Glutamatergic neuron (in vitro differentiated cells): ENCODE results near the gene UST. TPM values are rescaled to one million over a fixed set of nuclear protein-coding genes. Genes with fewer than 3 reads are reported as not detected.

Experiments
- DNase-seq: peaks from one replicate; pipeline ENCODE4 v3.0.0; 2022
- H3K27ac Mint-ChIP-seq: one replicate; pipeline ENCODE4 v1.8.0; 2020; ENCODE audit warnings: mild to moderate bottlenecking, mixed read lengths, inconsistent platforms; ENCODE audit not compliant: unreplicated experiment
- H3K27me3 Mint-ChIP-seq: one replicate; pipeline ENCODE4 v1.8.0; 2020; ENCODE audit warnings: mild to moderate bottlenecking, moderate library complexity, mixed read lengths, inconsistent platforms; ENCODE audit not compliant: unreplicated experiment
- H3K36me3 Mint-ChIP-seq: one replicate; pipeline ENCODE4 v1.8.0; 2020; ENCODE audit warnings: mild to moderate bottlenecking, mixed read lengths, inconsistent platforms; ENCODE audit not compliant: unreplicated experiment
- H3K4me1 Mint-ChIP-seq: one replicate; pipeline ENCODE4 v1.8.0; 2020; ENCODE audit warnings: mild to moderate bottlenecking, low read depth, mixed read lengths, inconsistent platforms; ENCODE audit not compliant: unreplicated experiment
- H3K4me3 Mint-ChIP-seq: one replicate; pipeline ENCODE4 v1.8.0; 2020; ENCODE audit warnings: mild to moderate bottlenecking, mixed read lengths, inconsistent platforms; ENCODE audit not compliant: unreplicated experiment
- H3K9me3 Mint-ChIP-seq: one replicate; pipeline ENCODE4 v1.8.0; 2020; ENCODE audit warnings: mild to moderate bottlenecking, moderate library complexity, mixed read lengths, inconsistent platforms; ENCODE audit not compliant: unreplicated experiment
- total RNA-seq: library from RNA; stranded (reverse); fragmentation: NEBNext Ultra II Directional; extraction: Animal tissue kit (Norgen Biotek cat#: 25700); gene quantifications from one replicate; pipeline ENCODE4 v1.2.1, GENCODE V29; 2021; ENCODE audit not compliant: unreplicated experiment
- TF ChIP-seq, protein P1 (sequence below): fragments of 200-600 bp; sonication (generic); IDR thresholded peaks from one replicate; pipeline ENCODE4 v1.5.0; 2021; ENCODE audit not compliant: partially characterized antibody, unreplicated experiment

Gene UST
- total RNA-seq, 1 donor from 2014 or later: 11.2 TPM

DNA sequence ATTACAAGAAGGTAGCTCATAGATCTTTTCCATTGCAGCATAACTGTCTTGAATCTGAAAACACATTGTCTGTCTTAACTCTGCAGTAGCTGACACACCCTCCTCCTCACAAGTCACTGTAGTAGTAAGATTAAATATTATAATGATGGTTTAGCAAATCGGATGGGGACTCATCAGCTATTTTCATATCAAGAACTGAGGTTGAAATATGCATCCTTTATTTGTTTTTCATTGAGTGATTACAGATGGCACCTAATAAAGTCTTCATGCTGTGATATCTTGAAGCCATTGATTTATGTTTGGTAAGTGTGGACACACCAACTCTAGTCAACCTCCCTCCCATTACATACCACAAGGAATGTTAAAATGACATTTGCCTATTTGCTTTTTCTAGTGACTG lies 303.3 kb downstream of the UST start:
- Mint-ChIP-seq H3K4me3 (no peak overlapping the region), H3K27ac (no peak overlapping the region), H3K9me3 (peaks cover 4% of the 10 kb centered on the region), H3K4me1 (peaks cover 24% of the 10 kb centered on the region), H3K36me3 (no peaks in the 10 kb centered on the region), H3K27me3 (peaks cover 3% of the 10 kb centered on the region)
- no peak for DNase-seq
- TF ChIP-seq, protein P1, sequence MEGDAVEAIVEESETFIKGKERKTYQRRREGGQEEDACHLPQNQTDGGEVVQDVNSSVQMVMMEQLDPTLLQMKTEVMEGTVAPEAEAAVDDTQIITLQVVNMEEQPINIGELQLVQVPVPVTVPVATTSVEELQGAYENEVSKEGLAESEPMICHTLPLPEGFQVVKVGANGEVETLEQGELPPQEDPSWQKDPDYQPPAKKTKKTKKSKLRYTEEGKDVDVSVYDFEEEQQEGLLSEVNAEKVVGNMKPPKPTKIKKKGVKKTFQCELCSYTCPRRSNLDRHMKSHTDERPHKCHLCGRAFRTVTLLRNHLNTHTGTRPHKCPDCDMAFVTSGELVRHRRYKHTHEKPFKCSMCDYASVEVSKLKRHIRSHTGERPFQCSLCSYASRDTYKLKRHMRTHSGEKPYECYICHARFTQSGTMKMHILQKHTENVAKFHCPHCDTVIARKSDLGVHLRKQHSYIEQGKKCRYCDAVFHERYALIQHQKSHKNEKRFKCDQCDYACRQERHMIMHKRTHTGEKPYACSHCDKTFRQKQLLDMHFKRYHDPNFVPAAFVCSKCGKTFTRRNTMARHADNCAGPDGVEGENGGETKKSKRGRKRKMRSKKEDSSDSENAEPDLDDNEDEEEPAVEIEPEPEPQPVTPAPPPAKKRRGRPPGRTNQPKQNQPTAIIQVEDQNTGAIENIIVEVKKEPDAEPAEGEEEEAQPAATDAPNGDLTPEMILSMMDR: no peak

DNA sequence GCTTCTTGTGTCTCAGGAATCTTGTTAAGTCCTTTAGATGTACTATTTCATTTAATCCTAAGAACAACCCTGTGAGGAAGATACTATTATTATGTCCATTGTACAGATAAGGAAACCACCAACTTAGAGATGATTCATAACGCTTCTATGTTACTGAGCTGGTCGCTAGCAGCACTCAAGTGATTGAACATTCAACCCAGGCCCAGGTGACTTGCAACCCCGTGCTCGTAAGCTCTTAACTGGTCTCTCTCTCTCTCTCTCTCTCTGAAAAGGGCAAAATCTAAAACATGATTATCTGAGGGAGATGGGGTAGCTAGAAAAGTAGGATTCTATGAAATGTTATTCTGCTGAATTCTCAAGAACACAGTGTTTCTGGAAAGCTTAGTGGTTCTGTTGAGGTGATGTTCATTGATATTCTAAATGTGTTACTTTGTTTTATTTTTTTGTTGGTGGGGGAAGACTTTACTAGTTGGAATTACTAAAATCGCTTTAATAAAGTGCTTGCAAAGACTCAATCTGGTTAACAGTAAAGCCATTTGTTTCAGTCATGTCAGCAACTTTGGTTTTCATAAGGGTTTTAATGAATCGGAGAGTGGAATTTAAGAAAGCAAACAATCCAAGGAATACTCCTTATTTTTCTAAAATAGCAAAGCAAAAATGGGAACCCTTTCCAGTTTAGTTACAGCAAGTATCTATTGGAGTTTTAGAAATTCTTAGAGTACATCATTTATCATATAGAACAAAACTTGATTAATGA lies 305.7 kb downstream of the UST start:
- no peak overlapping the region for H3K27ac Mint-ChIP-seq
- no peak for DNase-seq
- H3K4me1 Mint-ChIP-seq: peaks cover 43% of the 10 kb centered on the region
- H3K36me3 Mint-ChIP-seq: no peaks in the 10 kb centered on the region
- peaks cover 6% of the 10 kb centered on the region for H3K9me3 Mint-ChIP-seq
- H3K4me3 Mint-ChIP-seq: no peak overlapping the region
- peaks cover 3% of the 10 kb centered on the region for H3K27me3 Mint-ChIP-seq
- TF ChIP-seq, protein P1: no peak

GRCh38 chr6:149053848-149054558 lies 307.2 kb downstream of the UST start:
- Mint-ChIP-seq H3K27me3 (peaks cover 6% of the 10 kb centered on the region), H3K4me1 (peaks cover 52% of the 10 kb centered on the region), H3K9me3 (peaks cover 8% of the 10 kb centered on the region), H3K4me3 (peak overlapping the region; percentile 73), H3K36me3 (no peaks in the 10 kb centered on the region), H3K27ac (peak overlapping the region; percentile 91)
- TF ChIP-seq, protein P1: no peak
- DNase-seq: peak; percentile 46

- TF ChIP-seq, protein P1: no peak
Measured at GRCh38 chr6:149054559-149055194, 307.8 kb downstream of the UST start.

More at GRCh38 chr6:149054559-149055194, 307.8 kb downstream of the UST start:
- peaks cover 8% of the 10 kb centered on the region for H3K9me3 Mint-ChIP-seq
- no peak overlapping the region for H3K27ac Mint-ChIP-seq
- peaks cover 59% of the 10 kb centered on the region for H3K4me1 Mint-ChIP-seq
- H3K36me3 Mint-ChIP-seq: no peaks in the 10 kb centered on the region
- H3K27me3 Mint-ChIP-seq: peaks cover 6% of the 10 kb centered on the region
- H3K4me3 Mint-ChIP-seq: peak overlapping the region; percentile 23
- DNase-seq: no peak
